ENCODE measurements around the gene LTF. TPM values are rescaled to one million over a fixed set of nuclear protein-coding genes. Genes with fewer than 3 reads are reported as not detected.

Gene LTF
- total RNA-seq, 2 experiments from 2014 or later: not detected

- Mint-ChIP-seq H3K36me3 (ENCODE audit: low read depth) (no peaks in the 10 kb centered on the region), H3K27ac (no peak overlapping the region), H3K4me1 (ENCODE audit: low read depth) (no peaks in the 10 kb centered on the region), H3K9me3 (ENCODE audit: insufficient read depth) (peaks cover 10% of the 10 kb centered on the region), H3K4me3 (no peak overlapping the region), H3K27me3 (ENCODE audit: low read depth) (peaks cover 45% of the 10 kb centered on the region)
- CTCF ChIA-PET: no interaction called here
- DNase-seq: no peak
- ATAC-seq: no peak
- POLR2A ChIA-PET: no interaction called here
Measured at GRCh38 chr3:46479021-46479420, 14.3 kb upstream of the LTF start.

GRCh38 chr3:46478341-46478740 lies 13.6 kb upstream of the LTF start:
- H3K4me3 Mint-ChIP-seq: no peak overlapping the region
- peaks cover 15% of the 10 kb centered on the region for H3K9me3 Mint-ChIP-seq (ENCODE audit: insufficient read depth)
- no peaks in the 10 kb centered on the region for H3K36me3 Mint-ChIP-seq (ENCODE audit: low read depth)
- H3K27ac Mint-ChIP-seq: no peak overlapping the region
- no peaks in the 10 kb centered on the region for H3K4me1 Mint-ChIP-seq (ENCODE audit: low read depth)
- CTCF ChIA-PET: interaction anchor here (10.9 kb wide), 1 partner anchor 10 kb away, joined by 69 read pairs; no protein-coding TSS in a partner anchor
- H3K27me3 Mint-ChIP-seq (ENCODE audit: low read depth): peaks cover 48% of the 10 kb centered on the region
- POLR2A ChIA-PET: no interaction called here
- DNase-seq (no peak), ATAC-seq (no peak)

- Mint-ChIP-seq H3K27ac (no peak overlapping the region), H3K36me3 (ENCODE audit: low read depth) (no peaks in the 10 kb centered on the region), H3K4me1 (ENCODE audit: low read depth) (no peaks in the 10 kb centered on the region), H3K9me3 (ENCODE audit: insufficient read depth) (peaks cover 15% of the 10 kb centered on the region), H3K27me3 (ENCODE audit: low read depth) (peaks cover 54% of the 10 kb centered on the region), H3K4me3 (no peak overlapping the region)
- ChIA-PET CTCF (interaction anchor here (10.9 kb wide), 1 partner anchor 11 kb away, joined by 69 read pairs; no protein-coding TSS in a partner anchor), POLR2A (no interaction called here)
- ATAC-seq (no peak), DNase-seq (no peak)
Measured at GRCh38 chr3:46477756-46478155, 13.1 kb upstream of the LTF start.

GRCh38 chr3:46477145-46477544 lies 12.4 kb upstream of the LTF start:
- no peak for ATAC-seq
- H3K4me1 Mint-ChIP-seq (ENCODE audit: low read depth): no peaks in the 10 kb centered on the region
- H3K27ac Mint-ChIP-seq: no peak overlapping the region
- H3K9me3 Mint-ChIP-seq (ENCODE audit: insufficient read depth): peaks cover 15% of the 10 kb centered on the region
- no peak for DNase-seq
- H3K27me3 Mint-ChIP-seq (ENCODE audit: low read depth): peaks cover 57% of the 10 kb centered on the region
- POLR2A ChIA-PET: no interaction called here
- H3K4me3 Mint-ChIP-seq: no peak overlapping the region
- CTCF ChIA-PET: interaction anchor here (1.1 to 10.9 kb wide), 4 partner anchors 9 to 152 kb away, joined by 3 to 69 read pairs (median 9); no protein-coding TSS in a partner anchor
- no peaks in the 10 kb centered on the region for H3K36me3 Mint-ChIP-seq (ENCODE audit: low read depth)

- no peak for DNase-seq
- POLR2A ChIA-PET: no interaction called here
- CTCF ChIA-PET: interaction anchor here (2.2 to 10.9 kb wide), 2 partner anchors 16 to 23 kb away, joined by 7 to 69 read pairs; no protein-coding TSS in a partner anchor
Measured at GRCh38 chr3:46472736-46473135, 8.0 kb upstream of the LTF start.

GRCh38 chr3:46471371-46471914 lies 6.7 kb upstream of the LTF start:
- no peaks in the 10 kb centered on the region for H3K4me1 Mint-ChIP-seq (ENCODE audit: low read depth)
- H3K9me3 Mint-ChIP-seq (ENCODE audit: insufficient read depth): peaks cover 15% of the 10 kb centered on the region
- H3K4me3 Mint-ChIP-seq: no peak overlapping the region
- peaks cover 42% of the 10 kb centered on the region for H3K27me3 Mint-ChIP-seq (ENCODE audit: low read depth)
- H3K27ac Mint-ChIP-seq: no peak overlapping the region
- ATAC-seq (no peak), DNase-seq (no peak)
- ChIA-PET CTCF (interaction anchor here (1.3 to 10.9 kb wide), 3 partner anchors 17 to 87 kb away, joined by 3 to 69 read pairs (median 7); no protein-coding TSS in a partner anchor), POLR2A (no interaction called here)
- H3K36me3 Mint-ChIP-seq (ENCODE audit: low read depth): no peaks in the 10 kb centered on the region

More at GRCh38 chr3:46472736-46473135, 8.0 kb upstream of the LTF start:
- Mint-ChIP-seq H3K27me3 (ENCODE audit: low read depth) (peaks cover 42% of the 10 kb centered on the region), H3K9me3 (ENCODE audit: insufficient read depth) (peaks cover 15% of the 10 kb centered on the region), H3K4me1 (ENCODE audit: low read depth) (no peaks in the 10 kb centered on the region), H3K4me3 (no peak overlapping the region), H3K27ac (no peak overlapping the region), H3K36me3 (ENCODE audit: low read depth) (no peaks in the 10 kb centered on the region)
- no peak for ATAC-seq

- Mint-ChIP-seq H3K27me3 (ENCODE audit: low read depth) (peaks cover 44% of the 10 kb centered on the region), H3K27ac (no peak overlapping the region), H3K4me1 (ENCODE audit: low read depth) (no peaks in the 10 kb centered on the region), H3K4me3 (no peak overlapping the region), H3K9me3 (ENCODE audit: insufficient read depth) (peaks cover 15% of the 10 kb centered on the region), H3K36me3 (ENCODE audit: low read depth) (no peaks in the 10 kb centered on the region)
- no peak for DNase-seq
- ChIA-PET CTCF (interaction anchor here (1.3 to 10.9 kb wide), 3 partner anchors 18 to 159 kb away, joined by 3 to 69 read pairs (median 7); no protein-coding TSS in a partner anchor), POLR2A (no interaction called here)
- ATAC-seq: no peak
Measured at GRCh38 chr3:46470831-46471230, 6.1 kb upstream of the LTF start.

- Mint-ChIP-seq H3K4me1 (ENCODE audit: low read depth) (peaks cover 2% of the 10 kb centered on the region), H3K9me3 (ENCODE audit: insufficient read depth) (peaks cover 12% of the 10 kb centered on the region), H3K4me3 (no peak overlapping the region), H3K27ac (no peak overlapping the region), H3K36me3 (ENCODE audit: low read depth) (no peaks in the 10 kb centered on the region), H3K27me3 (ENCODE audit: low read depth) (peaks cover 44% of the 10 kb centered on the region)
- ChIA-PET POLR2A (no interaction called here), CTCF (interaction anchor here (1.3 to 10.9 kb wide), 2 partner anchors 19 to 160 kb away, joined by 3 to 69 read pairs; no protein-coding TSS in a partner anchor)
- DNase-seq (no peak), ATAC-seq (no peak)
Measured at GRCh38 chr3:46469680-46470357, 5.1 kb upstream of the LTF start.

- ChIA-PET CTCF (interaction anchor here (10.9 kb wide), 1 partner anchor 19 kb away, joined by 69 read pairs; no protein-coding TSS in a partner anchor), POLR2A (no interaction called here)
- Mint-ChIP-seq H3K36me3 (ENCODE audit: low read depth) (no peaks in the 10 kb centered on the region), H3K27ac (no peak overlapping the region), H3K4me1 (ENCODE audit: low read depth) (peaks cover 7% of the 10 kb centered on the region), H3K9me3 (ENCODE audit: insufficient read depth) (peaks cover 4% of the 10 kb centered on the region), H3K27me3 (ENCODE audit: low read depth) (peaks cover 44% of the 10 kb centered on the region), H3K4me3 (no peak overlapping the region)
- ATAC-seq: no peak
- no peak for DNase-seq
Measured at GRCh38 chr3:46468753-46469600, 4.3 kb upstream of the LTF start.

- Mint-ChIP-seq H3K27ac (no peak overlapping the region), H3K9me3 (ENCODE audit: insufficient read depth) (no peaks in the 10 kb centered on the region), H3K27me3 (ENCODE audit: low read depth) (peaks cover 45% of the 10 kb centered on the region), H3K4me1 (ENCODE audit: low read depth) (peaks cover 13% of the 10 kb centered on the region), H3K4me3 (no peak overlapping the region), H3K36me3 (ENCODE audit: low read depth) (no peaks in the 10 kb centered on the region)
- DNase-seq (no peak), ATAC-seq (no peak)
- ChIA-PET POLR2A (no interaction called here), CTCF (interaction anchor here (10.9 kb wide), 1 partner anchor 21 kb away, joined by 69 read pairs; no protein-coding TSS in a partner anchor)
Measured at GRCh38 chr3:46467562-46467961, 2.9 kb upstream of the LTF start.

- CTCF ChIA-PET: no interaction called here
- H3K4me1 Mint-ChIP-seq (ENCODE audit: low read depth): peaks cover 13% of the 10 kb centered on the region
- POLR2A ChIA-PET: no interaction called here
- DNase-seq: no peak
- no peak for ATAC-seq
- H3K9me3 Mint-ChIP-seq (ENCODE audit: insufficient read depth): no peaks in the 10 kb centered on the region
- no peaks in the 10 kb centered on the region for H3K36me3 Mint-ChIP-seq (ENCODE audit: low read depth)
- H3K27me3 Mint-ChIP-seq (ENCODE audit: low read depth): peaks cover 47% of the 10 kb centered on the region
- H3K27ac Mint-ChIP-seq: no peak overlapping the region
- H3K4me3 Mint-ChIP-seq: no peak overlapping the region
Measured at GRCh38 chr3:46466871-46467403, 2.2 kb upstream of the LTF start.

Measured in activated CD8-positive, alpha-beta T cell treated with anti-CD3 and anti-CD28 coated beads, Interleukin-2, amount 10 ng/mL, durations not matched to agents 7 days and 5 days (primary cell).